Peyer's patch (tissue), 4 donors: ENCODE results near the gene KRT85. TPM values are rescaled to one million over a fixed set of nuclear protein-coding genes. Genes with fewer than 3 reads are reported as not detected.

Experiments used
- DNase-seq, 3 donors: peaks; one replicate each; pipeline ENCODE4 v3.0.0-alpha.2; 2017 to 2019
- H3K27ac ChIP-seq, 4 donors: fragments of 200-600 bp; sonication (generic); one replicate each; pipeline ENCODE4 v1.5.1; 2016 to 2019
- H3K27me3 ChIP-seq, 2 donors: fragments of 200-600 bp; sonication (generic); one replicate each; pipeline ENCODE4 v1.5.1; 2019
- H3K36me3 ChIP-seq, 3 donors: fragments of 200-600 bp; sonication (generic); one replicate each; pipeline ENCODE4 v1.5.1; 2016 to 2019
- H3K4me1 ChIP-seq, 4 donors: fragments of 200-600 bp; sonication (generic); one replicate each; pipeline ENCODE4 v1.5.1; 2016 to 2019
- H3K4me3 ChIP-seq, 4 donors: fragments of 200-600 bp; sonication (generic); 1 replicate in 3 of 4; 2 replicates in 1 of 4; pipeline ENCODE4 v1.5.1; 2016 to 2019; ENCODE audit warnings: mild to moderate bottlenecking in 1 of 4
- H3K9me3 ChIP-seq, 4 donors: fragments of 200-600 bp; sonication (generic); one replicate each; pipeline ENCODE4 v1.5.1; 2016 to 2019; ENCODE audit warnings: mild to moderate bottlenecking in 1 of 4
- POLR2A ChIP-seq, 2 donors: fragments of 450-650 bp; IDR thresholded peaks; one replicate each; pipeline ENCODE4 v1.5.1; 2017; ENCODE audit warnings: antibody characterized with exemption in 2 of 2, mild to moderate bottlenecking in 2 of 2, moderate library complexity in 2 of 2
- total RNA-seq, 4 donors: library from RNA; depleted of rRNA; stranded (reverse); fragments of >200 nt; gene quantifications; one replicate each; pipeline ENCODE4 v1.1.0, GENCODE V29; 2016
- TF ChIP-seq, protein P1 (sequence below), 6 experiments: fragments of 450-650 bp in 4 of 6; fragments of 200-600 bp in 2 of 6; sonication (generic) in 1 of 6; IDR thresholded peaks; one replicate each; pipeline ENCODE4 v1.5.1; 2017 to 2019; ENCODE audit warnings: antibody characterized with exemption in 6 of 6, mild to moderate bottlenecking in 3 of 6, moderate library complexity in 1 of 6

Gene KRT85
- total RNA-seq, 4 donors from 2014 or later, result not detected

DNA sequence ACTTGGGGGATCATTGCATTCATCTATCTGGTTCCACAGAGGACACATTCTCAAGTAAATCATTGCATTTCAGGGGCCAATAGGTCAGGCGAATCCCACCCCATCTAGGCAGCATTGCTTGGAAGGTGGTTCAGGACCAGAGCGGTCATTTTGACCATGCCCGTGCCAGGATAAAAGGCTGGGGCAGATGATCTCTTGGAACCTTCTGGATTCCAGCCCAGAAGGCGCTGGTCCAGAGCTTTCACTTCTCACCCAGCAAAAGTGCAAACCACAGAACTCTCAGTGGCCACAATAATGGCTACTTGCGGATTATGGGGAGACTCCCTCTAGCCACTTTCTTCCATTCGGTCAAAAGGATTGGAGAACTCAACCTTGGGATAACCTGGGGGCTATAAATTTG is 595 bp upstream of the KRT85 start:
- no peak for DNase-seq
- Histone ChIP-seq H3K4me1 (no peaks in the 10 kb centered on the region), H3K27me3 (no peaks in the 10 kb centered on the region), H3K27ac (no peak overlapping the region), H3K9me3 (no peaks in the 10 kb centered on the region), H3K36me3 (no peaks in the 10 kb centered on the region), H3K4me3 (no peak overlapping the region)
- TF ChIP-seq POLR2A (IDR thresholded peaks at IDR 0.05), result no peak
- TF ChIP-seq, protein P1, sequence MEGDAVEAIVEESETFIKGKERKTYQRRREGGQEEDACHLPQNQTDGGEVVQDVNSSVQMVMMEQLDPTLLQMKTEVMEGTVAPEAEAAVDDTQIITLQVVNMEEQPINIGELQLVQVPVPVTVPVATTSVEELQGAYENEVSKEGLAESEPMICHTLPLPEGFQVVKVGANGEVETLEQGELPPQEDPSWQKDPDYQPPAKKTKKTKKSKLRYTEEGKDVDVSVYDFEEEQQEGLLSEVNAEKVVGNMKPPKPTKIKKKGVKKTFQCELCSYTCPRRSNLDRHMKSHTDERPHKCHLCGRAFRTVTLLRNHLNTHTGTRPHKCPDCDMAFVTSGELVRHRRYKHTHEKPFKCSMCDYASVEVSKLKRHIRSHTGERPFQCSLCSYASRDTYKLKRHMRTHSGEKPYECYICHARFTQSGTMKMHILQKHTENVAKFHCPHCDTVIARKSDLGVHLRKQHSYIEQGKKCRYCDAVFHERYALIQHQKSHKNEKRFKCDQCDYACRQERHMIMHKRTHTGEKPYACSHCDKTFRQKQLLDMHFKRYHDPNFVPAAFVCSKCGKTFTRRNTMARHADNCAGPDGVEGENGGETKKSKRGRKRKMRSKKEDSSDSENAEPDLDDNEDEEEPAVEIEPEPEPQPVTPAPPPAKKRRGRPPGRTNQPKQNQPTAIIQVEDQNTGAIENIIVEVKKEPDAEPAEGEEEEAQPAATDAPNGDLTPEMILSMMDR (IDR thresholded peaks at IDR 0.05), result no peak

DNA sequence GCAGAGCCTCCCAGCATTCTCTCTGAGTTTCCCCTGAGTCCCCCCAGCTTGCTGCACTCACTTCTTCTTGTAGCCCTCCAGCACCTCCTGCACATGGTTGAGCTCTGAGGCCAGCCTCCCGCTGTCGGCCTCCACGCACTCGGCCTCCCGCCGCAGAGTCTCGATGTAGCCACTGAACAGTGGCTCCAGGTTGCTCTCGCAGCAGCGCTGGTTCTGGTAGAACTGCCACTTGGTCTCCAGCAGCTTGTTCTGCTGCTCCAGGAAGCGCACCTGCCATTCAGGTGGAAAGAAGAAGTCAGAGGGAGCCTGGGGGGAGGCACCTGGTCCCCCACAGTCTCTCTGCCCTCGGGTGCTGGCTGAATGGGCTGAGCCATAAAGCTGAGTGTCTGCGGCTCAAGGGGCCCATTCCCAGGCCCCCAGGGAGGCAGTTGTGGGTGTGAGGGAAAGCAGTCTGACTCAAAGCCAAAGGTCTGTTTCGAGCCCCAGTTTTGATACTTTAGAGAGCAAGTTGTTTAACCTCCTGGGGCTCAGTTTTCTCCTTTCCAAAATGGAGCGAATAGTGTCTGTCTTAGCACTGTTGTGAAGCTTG is 2.3 kb downstream of the KRT85 start:
- Histone ChIP-seq H3K9me3 (no peaks in the 10 kb centered on the region), H3K36me3 (no peaks in the 10 kb centered on the region)
- TF ChIP-seq, protein P1 (IDR thresholded peaks at IDR 0.05), result no peak
- no peak for TF ChIP-seq POLR2A (IDR thresholded peaks at IDR 0.05)

DNA sequence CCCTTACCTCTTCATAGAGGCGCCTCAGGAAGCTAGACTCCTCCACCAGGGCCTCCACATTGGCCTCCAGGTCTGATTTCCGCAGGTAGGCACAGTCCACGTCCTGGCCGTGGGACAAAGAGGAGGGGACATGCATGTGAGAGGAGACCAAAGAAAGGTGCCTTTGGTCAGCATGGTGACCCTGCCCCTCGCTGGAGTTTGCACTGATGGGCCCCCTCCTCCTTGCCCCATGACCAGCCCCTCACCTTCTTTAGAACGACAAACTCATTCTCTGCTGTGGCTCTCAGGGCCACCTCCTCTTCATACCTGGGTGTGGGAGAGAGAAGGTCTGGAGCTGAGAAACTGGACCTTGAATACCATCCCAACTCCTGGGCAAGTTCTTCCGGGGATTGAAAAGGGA is 3.2 kb downstream of the KRT85 start:
- no peaks in the 10 kb centered on the region for H3K27me3 ChIP-seq
- H3K27ac ChIP-seq, result no peak overlapping the region
- peaks cover 0 to 9% (median under 1%) of the 10 kb centered on the region in 4 donors for H3K4me1 ChIP-seq
- DNase-seq, result no peak
- H3K9me3 ChIP-seq, result no peaks in the 10 kb centered on the region
- TF ChIP-seq POLR2A (IDR thresholded peaks at IDR 0.05), result no peak
- TF ChIP-seq, protein P1 (IDR thresholded peaks at IDR 0.05), result no peak
- H3K36me3 ChIP-seq, result no peaks in the 10 kb centered on the region
- H3K4me3 ChIP-seq, result no peak overlapping the region

More for the DNA sequence above, 2.3 kb downstream of the KRT85 start:
- no peak for DNase-seq
- no peak overlapping the region for H3K27ac ChIP-seq
- no peak overlapping the region for H3K4me3 ChIP-seq
- peaks cover 0 to under 1% (median 0%) of the 10 kb centered on the region in 4 donors for H3K4me1 ChIP-seq
- H3K27me3 ChIP-seq, result no peaks in the 10 kb centered on the region

DNA sequence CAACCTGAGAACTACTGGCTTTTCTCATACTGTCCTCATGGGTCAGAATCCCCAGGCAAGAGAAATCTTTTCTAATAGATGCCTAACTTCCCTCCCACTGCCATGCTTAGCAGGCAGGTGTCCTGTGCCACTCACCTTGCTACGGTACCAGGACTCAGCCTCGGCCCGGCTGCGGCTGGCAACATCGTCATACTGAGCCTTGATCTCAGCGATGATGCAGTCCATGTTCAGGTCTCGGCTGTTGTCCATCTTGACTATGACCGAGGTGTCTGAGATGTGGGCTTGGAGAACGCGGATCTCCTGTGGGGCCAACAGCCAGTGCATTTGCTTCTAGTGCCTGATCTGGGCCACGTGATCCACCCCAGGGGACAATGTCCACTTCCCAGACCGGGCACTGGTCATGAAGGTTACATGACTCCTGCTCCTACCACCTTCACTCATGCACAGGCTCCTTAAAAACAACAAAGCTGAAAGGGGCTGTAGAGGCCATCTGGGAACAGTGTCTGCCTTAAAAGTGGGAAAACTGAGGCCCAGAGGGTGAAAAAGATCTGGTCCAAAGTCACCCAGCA is 4.1 kb downstream of the KRT85 start:
- Histone ChIP-seq H3K4me1 (peaks cover 0 to 14% (median 3%) of the 10 kb centered on the region in 4 donors), H3K27ac (no peak overlapping the region), H3K27me3 (no peaks in the 10 kb centered on the region), H3K9me3 (no peaks in the 10 kb centered on the region), H3K4me3 (no peak overlapping the region), H3K36me3 (no peaks in the 10 kb centered on the region)
- no peak for DNase-seq
- TF ChIP-seq POLR2A (IDR thresholded peaks at IDR 0.05), result no peak
- TF ChIP-seq, protein P1 (IDR thresholded peaks at IDR 0.05), result no peak

DNA sequence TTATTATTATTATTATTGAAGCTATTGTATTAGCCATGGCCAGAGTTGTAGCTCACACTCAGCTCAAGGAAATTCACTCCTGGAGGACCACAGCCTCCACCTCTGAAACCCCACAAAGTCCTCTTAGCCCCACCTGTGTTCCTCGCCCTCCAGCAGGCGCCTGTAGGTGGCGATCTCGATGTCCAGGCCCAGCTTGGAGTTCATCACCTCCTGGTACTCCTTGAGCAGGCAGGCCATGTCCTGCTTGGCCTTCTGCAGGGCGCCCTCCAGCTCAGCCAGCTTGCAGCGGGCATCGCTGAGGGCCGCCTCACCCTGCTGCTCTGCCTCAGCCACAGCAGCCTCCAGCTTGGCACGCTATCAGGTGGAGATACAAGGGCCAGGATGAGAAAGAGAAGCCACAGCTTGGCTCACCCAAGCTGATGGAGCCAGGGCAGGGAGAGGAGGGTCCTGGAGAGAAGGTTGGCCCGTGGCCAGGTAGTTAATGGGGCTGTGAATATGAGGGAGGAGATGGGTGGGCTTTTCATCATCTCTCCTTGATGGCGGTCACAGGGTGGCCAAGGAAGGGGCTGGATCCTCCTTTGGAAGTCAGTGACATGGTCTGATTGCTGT is 5.1 kb downstream of the KRT85 start:
- no peak overlapping the region for H3K27ac ChIP-seq
- no peaks in the 10 kb centered on the region for H3K27me3 ChIP-seq
- DNase-seq, result no peak

More for the DNA sequence above, 5.1 kb downstream of the KRT85 start:
- TF ChIP-seq, protein P1 (IDR thresholded peaks at IDR 0.05), result peak in 3 of 6 experiments; percentile 9 to 13 (median 9)
- TF ChIP-seq POLR2A (IDR thresholded peaks at IDR 0.05), result no peak
- Histone ChIP-seq H3K36me3 (no peaks in the 10 kb centered on the region), H3K4me3 (no peak overlapping the region), H3K4me1 (peaks cover 0 to 14% (median 3%) of the 10 kb centered on the region in 4 donors), H3K9me3 (no peaks in the 10 kb centered on the region)
